Fibroblast of skin of abdomen (primary cell): Measurements from ENCODE around the gene CORO1C.
A peak's percentile ranks its signal among the peaks of the same experiment; 100 is the strongest.

Source experiments
- DNase-seq: peaks from one replicate; pipeline ENCODE4 v3.0.0-alpha.2; 2013

Gene CORO1C

DNA sequence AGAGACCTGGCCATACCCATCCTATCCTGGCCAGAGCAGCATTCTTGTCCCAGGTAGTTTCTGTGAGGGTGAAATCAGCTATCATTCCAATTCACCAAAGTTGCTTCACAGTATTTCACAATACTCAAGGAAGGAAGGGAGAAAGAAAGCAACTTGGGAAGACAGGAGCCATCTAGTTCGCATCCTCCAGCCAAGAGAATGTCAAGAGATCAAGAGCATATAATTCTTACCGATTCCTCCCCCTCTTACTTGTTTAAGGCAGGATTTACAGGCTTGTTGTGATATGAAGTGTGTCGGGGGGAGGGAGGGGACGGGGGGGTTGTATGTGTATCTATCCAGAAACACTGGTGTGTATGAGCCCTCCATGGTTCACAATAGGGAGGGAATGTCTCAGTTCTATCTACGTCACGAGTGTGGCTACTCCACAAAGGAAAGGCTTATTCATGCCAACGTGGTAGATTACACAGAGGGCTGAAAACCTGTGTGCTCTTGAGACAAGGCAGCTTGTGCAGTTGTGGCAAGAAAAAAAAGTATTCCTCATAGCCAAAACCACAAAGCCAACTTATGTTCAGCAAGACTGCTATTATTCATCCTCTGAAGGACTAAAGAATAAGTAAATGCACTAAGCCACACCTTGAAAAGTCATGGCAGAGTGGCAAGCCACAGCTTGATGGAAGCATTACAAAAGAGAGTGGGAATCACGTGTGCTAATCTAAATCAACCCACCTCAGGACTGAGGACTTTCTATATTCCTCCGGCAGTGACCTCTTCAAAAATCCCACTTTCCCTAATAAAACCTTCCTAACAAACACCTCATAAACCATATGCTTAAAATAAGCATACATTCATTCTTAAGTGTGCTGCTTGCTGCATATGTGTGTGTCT lies 35.0 kb downstream of the CORO1C start:
- DNase-seq = peak; percentile 98

DNA sequence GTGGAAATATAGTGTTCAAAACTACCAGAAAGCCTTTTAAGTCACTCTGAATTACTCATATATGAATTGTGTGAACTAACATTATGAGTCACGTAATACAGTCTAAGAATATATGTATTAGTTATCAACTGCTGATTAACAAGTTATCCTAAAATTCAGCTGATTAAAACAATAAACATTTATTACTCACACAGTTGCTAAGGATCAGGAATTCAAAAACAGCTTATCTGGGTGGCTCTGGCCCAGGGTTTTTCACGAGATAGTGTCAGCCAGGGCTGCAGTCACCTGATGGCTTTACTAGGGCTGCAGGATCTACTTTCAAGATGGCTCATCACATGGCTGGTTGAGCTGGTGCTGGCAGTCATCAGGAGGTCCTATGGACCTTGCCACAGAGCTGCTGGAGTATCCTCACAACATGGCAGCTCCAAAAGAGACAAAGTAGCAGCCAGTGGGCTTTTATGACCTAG lies 36.5 kb downstream of the CORO1C start:
- no peak for DNase-seq

DNA sequence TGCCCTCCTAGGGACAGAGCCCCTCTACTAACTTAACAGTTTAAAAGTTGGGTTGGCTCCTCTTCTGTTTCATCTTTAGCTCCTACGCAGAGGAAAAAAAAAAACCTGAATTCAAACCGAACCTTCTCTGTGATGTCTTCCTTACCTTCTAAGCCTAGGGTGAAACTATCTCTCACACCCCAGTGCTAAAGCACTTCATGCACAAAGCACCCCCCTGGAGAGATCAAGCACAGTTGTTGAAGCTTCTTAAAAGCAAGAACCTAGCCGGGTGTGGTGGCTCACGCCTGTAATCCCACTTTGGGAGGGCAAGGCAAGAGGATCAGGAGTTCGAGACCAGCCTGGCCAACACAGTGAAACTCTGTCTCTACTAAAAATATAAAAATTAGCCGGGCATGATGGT lies 37.6 kb downstream of the CORO1C start:
- no peak for DNase-seq

DNA sequence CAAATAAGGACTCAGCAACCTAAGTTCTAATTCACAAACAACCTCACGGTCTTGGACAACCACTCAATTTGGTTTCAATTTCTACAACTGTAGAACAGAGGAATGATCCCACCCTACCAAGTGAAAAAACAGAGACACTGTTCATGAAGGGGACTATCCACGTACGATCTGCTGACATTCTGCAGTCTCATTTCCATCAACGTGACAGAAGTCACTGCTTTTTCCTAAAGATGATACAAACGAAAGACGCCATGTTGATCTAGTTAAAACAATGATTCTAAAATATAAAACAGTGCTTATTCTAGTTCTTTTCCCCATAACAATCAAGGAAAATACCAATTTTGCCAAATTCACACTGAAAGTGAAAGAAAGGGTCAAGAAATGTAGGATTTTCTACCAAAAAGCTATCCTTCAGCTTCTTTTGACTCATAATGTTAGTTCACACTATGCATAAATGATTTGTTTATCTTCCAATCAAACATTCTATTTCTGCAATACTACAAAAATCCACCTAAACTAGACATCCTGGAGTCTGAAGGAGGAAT lies 38.1 kb downstream of the CORO1C start:
- DNase-seq = no peak

DNA sequence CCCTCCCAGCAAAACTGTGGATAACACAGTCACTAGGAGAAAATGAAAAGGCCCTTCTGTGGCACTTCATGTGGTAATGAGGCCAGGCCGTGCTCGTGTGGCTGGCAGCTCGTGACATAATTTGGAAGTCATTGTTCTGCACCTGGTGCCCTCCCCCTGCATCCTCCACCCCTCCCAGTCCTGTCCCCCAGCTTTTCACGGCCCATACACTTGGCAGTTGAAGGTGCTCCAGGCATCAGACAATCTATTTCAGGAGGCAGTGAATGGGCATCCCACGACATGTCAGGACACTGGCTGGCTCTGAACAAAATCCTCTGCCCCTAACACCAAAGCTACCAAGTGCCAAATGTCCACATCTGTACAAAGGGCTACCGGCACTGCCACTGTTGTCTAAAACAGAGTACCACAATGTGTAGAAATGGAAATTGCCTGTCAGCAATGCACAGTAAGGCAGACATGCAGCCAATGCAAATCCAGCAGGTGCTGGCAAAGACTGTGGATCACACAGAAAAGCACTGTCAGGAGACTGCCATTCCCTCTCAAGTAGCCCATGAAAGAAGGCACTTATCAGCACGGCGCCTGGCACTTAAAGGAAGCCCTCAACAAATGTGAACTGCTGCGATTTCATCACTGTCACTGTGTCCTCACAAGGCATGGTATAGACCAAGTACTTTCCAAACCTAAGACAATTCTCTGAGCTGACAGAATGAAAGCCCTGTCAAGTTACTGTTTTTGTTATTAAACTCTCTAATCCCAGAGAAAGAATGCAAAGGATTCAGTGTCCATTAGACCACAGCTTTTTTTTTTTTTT lies 39.1 kb downstream of the CORO1C start:
- peak; percentile 53 for DNase-seq

DNA sequence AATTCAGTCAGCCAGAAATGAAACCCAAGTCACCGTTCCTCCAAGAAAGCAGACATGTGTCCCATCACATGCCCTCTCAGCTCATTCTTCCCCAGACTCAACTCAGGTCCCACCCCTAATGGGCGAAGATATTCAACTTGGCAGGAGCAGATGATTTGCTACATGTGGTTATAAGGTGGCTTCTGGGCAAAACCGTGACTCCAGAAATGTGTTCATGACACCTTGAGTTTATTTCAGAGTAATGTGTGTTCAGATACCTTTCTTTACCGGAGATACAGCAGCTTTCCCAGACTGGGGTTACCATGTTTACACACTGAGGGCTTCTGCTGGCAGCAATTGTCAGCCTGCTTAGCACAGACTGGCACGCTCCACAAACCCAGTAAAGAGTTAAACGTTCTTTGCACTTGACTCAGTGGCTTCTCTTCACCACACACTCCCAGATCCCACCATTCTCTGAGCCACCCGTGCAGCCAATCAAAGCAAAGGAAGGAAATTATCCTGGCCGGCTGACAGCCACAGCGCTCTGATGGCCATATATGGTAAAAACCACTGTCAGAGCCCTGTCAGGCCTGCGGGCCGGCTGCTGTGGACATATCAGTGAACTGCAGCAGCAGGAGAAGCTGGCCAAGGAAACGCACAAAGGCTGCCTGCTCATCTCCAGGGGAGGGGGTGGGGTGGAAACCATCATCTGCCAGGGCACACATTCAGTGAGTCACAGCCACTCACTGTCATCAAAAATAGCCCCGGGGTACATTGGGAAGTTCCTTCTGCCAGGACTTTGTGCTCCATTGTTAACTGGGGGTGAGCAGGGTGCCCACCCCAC lies 39.9 kb downstream of the CORO1C start:
- peak; percentile 100 for DNase-seq

DNA sequence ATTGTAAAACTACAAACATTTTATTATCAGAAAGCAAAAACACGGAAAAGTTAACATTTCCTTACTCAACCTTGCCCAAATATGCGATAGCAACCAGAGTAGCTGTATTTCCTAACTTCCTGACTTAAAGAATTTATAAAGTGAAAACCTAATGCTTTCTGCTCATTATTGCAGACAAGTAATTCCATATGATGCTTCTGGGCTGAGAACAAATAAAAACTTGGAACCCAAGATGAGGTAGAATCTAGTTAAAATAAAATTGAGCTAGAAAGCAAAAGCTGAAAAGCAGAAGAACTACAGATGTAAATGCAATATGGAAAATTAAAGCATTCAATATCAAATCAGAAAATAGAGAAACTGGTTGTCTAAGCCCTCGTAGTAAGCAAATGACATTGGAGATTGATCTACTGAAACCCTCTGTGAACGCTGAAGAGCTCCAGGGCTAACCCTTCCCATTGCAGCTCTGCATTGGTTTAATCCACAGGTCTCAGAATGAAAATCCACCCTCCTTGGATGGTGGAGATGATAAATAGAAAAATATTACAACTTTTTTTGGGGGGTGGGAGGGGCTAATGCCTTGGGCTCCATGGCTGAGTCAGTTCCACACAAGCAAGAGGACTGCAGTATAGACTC lies 40.7 kb downstream of the CORO1C start:
- no peak for DNase-seq

DNA sequence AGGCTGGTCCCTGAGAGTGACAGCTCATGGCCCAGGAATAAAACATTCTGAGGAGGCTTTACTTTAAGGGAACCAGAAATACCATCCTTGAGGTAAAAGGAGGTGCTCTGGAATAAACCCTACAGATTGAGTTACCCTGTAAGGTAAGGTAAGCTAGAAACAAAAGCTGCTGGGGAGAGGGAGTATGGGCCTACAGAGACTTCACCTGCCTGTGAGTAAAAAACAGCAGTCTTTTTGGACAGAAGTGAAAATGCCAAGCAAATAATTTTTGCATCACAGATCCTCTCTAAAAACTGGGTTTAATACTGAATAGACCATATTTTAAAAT lies 41.2 kb downstream of the CORO1C start:
- no peak for DNase-seq

DNA sequence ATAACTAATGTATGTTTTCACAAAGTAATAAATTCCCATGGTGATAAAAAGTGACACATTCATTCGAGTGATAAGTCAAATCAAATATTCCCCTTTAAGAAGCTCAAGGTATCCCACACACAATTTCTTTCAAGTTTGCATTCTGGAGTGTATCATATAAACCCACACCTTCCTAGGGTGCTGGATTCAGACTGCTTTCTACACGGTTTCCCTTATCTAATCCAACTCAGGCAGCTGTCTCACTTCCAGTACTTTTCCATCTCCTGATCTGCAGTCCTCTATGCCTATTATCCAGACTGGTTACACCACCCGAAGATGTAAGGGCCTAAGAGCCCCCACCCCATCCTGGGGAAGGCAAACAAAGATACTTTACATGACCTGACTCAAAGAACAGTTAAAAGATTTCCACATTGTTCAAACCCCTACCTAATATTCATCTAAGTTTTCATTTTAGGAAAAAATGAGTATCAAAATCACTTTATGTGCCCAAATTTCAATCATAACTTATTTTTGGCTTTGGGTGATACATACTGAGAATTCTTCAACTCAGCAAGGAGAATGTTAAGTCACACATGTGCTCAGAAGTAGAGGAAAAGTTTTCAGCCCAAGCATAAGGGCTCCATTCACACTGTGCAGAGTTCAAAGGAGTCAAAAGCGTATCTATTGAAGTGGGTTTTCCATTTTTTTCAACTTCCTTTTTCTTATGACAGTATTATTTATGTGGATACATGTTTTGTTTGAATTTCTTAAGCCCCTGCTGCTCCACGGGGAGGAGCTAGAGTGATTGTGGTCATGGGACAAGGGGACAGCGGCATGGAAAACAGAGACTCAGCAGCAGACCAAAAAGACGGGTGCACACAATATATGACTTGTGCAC lies 41.8 kb downstream of the CORO1C start:
- DNase-seq = peak; percentile 38

DNA sequence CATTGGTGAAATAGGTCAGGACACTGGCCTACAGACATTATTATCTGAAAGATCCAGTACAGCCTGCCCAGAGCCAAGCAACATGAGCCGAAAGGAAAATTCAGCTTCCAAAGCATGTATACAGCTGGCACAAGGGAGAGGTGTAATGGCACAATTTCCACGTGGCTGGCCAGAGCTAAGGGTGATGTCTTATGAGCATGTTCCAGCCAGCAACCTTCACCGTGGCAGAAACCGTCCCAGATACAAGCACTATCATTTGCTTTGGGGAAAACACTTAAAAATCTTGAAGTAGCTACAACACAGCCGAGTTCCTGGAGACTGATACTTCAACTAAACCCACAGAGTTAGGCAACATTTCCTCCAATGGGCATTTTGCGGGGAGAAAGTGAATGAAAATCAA lies 44.5 kb downstream of the CORO1C start:
- DNase-seq = no peak

DNA sequence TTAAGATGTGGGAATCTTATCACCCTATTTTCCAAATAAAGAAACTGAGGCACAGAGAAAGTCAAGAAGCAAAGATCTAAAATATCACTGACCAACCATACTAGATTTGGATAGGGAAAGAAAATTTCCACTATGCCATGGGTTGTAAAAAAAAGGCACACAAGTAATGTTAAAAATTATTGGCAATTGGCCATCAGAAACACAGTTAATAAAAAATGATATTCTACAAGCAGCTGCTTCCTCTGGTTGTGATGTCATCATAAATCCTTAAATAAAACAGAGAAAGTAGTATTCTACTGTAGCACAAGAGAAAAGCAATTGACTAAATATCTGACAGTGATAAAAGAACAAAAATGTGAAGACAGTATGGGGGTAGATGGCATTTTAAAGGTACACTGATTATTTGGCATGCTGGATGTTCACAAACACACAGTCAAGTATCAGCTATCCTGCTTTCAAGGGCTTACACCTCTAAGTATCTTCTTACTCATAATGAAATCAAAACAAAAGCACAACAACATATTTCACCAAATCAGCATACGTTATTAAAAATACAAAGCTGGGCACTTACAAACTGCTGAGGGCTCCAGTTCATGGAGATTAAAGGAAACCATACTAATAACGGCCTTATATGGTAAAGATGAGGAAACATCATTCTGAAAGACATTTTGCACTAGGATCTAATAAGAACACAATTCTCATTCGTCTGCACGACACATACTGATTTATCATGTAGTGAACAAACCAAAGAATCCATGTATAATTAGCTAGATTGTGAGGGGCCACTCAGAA lies 45.7 kb downstream of the CORO1C start:
- DNase-seq = peak; percentile 53

DNA sequence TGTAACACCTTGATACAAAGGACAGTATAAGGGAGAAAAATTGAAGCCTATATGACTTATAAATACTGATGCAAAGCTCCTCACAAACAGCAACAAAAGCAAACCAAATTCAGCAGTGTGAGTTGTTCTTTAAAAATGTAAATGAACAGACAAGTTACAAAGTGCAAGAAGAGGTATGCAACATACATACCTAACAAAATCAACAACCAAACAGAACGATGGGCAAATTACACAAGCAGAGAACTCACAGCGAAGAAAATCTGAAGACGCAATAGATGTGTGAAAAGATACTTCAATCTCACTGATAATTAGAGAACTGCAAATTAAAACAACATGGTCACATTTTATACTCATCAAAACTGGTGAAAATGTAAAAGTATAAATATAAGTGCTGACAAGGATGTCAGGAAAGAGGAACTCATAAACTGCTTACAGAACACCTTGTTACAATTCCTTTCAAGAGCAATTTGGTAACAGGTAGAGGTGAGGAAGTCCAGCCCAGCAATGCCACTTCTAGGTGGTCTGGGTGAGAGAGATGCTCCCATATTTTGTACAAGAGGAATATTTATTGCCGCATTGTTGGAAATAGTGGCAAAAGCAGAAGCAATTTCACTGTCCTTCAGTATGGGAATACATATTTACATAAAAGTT lies 47.3 kb downstream of the CORO1C start:
- no peak for DNase-seq

DNA sequence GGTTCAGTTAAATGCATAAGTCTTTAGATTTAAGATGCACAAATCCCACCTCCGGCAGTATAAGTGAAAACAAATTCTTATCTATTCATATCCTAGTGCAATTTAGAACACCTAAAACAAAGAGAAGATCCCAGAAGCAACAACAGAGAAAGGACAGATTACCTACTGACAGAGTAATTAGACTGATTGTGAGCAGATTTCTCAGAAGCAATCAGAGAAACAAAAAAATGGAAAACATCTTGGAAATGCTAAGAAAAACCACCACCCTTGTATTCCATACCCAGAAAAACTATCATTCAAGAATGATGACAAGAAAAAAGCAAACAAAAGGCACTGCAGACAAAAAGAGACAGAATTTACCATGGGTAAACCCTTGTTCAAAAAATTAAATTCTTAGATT lies 50.0 kb downstream of the CORO1C start:
- no peak for DNase-seq

DNA sequence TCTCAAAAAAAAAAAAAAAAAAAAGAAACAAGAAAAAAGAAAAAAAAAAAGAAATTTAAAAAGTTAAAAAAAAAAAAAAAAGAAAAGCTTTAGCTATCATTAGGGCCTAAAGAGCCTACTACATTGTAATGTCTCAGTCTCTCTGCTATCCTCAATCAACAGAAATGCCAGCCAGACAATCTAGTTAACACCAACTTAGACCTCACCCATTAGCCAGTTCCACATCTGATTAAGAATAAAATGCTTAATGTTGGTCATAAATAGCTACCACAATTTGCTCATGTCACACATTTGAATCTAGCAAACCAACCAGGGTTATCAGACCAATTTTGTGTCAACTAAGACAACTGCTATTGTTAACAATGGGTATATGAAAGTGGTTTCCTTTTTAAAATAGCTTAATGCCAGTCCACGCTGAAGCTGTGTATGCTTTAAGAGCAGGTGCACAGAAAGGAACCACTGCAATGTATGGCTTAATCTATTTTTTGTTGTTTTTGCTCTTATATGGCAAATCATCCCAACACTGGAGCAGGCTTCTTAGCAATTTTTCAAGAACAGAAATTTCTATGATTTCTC lies 52.1 kb downstream of the CORO1C start:
- DNase-seq = no peak

DNA sequence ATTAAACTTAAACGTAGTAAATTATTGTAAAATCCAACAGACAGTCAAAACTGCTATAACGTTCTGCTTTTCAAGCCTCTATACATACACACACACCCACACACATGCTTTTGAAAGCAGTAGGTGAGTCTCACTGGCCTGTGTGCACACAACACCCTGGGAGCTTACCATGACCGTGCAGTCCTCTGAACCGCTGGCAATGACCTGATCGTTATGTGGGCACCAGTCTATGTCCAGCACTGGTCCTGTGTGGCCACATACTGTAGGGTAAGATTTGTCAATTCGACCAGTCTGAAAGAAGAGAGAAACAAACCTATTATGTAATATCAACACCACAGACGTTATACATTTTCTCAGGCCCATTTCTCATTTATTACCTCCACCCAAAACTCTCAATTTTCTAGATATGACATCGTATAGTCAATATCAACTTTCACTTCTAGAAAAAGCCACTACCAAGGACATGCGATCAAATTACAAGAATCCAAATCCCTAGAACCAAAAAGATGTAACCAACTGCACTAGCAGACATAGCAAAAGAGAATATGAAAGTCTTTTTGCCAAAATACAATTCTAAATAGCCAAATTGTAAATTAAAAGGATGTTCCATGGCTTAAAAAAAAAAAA lies 53.1 kb downstream of the CORO1C start:
- no peak for DNase-seq

DNA sequence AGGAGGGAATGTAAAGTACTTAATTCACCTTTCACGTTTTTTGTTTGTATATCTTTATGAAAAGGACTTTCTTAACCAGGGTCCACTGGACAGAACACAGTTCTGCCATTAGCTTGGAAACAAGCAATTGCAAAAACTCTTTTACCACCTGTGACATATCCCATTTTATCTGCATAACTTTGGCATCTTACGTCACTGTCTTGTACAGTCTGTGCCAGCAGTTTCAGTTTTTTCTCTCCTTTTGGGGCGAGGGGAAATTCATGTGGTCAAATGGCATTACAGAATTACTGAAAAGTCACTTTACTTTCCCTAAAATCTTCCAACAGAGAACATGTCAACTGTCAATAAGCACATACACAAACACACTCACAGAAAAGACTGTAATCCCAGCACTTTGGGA lies 53.9 kb downstream of the CORO1C start:
- DNase-seq = no peak

DNA sequence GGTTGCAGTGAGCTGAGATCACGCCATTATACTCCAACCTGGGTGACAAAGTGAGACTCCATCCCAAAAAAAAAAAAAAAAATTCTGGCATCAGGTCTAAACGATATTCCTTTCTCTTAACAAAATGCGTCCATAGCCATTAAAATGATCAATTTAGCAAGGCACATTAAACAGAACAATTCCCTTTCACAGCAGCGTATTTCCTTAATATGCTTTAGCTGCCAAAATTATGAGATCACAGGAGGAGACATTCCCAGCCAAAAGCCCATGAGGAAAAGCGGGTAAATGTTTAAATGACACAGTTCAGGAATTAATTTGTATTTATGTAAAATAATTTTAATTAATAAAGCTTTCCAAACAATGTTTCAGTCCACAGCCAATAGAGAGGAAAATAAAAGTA lies 54.6 kb downstream of the CORO1C start:
- no peak for DNase-seq

DNA sequence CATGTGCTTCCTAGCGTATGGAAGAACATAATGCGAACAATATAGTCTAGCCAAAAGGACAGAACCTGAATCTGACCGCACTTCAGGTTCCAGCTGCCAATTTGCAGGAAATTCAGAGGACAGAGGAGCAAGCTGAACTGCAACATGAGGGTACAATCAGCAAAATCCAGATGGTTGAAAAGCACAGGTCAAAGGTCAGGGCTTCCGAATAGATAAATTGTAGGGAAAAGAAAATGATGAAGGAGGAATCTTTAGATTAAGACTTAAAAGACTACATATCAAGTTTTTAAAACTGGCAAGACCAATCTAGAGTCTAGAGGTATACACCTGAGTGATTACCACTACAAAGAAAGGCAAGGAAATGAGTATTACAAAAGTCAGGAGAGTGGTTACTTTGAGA lies 55.5 kb downstream of the CORO1C start:
- DNase-seq = no peak

DNA sequence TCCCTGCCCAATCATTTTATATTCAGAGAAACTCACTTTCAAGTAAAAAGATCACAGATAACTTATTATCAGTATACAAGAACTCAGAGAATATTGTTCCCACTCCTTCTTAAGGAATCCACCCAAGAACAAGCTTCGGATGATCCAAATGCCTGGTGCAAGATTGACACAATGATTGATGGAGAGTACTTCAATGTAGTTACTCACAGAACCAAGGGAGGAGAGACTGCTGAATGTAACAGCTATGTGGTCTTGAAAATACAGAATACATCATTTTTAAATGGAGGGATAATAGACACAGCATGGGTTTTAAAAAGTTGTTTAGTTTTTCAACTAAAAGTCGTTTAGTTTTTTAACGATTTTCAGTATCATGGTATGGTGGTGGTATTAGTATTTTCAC lies 59.3 kb downstream of the CORO1C start:
- DNase-seq = no peak
